Activated CD8-positive, alpha-beta T cell treated with anti-CD3 and anti-CD28 coated beads for 36 hours (primary cell): ENCODE data around the gene LILRA1. TPM values are rescaled to one million over a fixed set of nuclear protein-coding genes. Genes with fewer than 3 reads are reported as not detected.
"Not testable (repeated sequence)": the region's sequence is repeated elsewhere in the genome, so short reads cannot be mapped to it uniquely, and the experiment has no call there.

Experiments used
- ATAC-seq: fragments of 200-7000 bp; cut with Tn5 transposase; one replicate; pipeline ENCODE4 v1.10.0; 2021; ENCODE audit warnings: mild to moderate bottlenecking, moderate library complexity
- CTCF ChIA-PET: fragments of 350-600 bp; sonication (Branson Sonifier 250); formaldehyde crosslinking; loops from one replicate; lab custom pipeline; 2021; ENCODE audit warnings: antibody characterized with exemption; lab: Charles Lee
- POLR2A ChIA-PET: fragments of 350-600 bp; sonication (Branson Sonifier 250); formaldehyde crosslinking; loops from one replicate; lab custom pipeline; 2021; ENCODE audit warnings: antibody characterized with exemption; lab: Charles Lee
- DNase-seq: peaks from one replicate; pipeline ENCODE4 v3.0.0-alpha.2; 2020
- H3K27ac Mint-ChIP-seq: one replicate; pipeline ENCODE4 v1.8.0; 2021; ENCODE audit warnings: mild to moderate bottlenecking, mixed read lengths
- H3K27me3 Mint-ChIP-seq: one replicate; pipeline ENCODE4 v1.8.0; 2021; ENCODE audit warnings: mixed read lengths
- H3K36me3 Mint-ChIP-seq: one replicate; pipeline ENCODE4 v1.8.0; 2021; ENCODE audit warnings: low read depth, mixed read lengths
- H3K4me1 Mint-ChIP-seq: one replicate; pipeline ENCODE4 v1.8.0; 2021; ENCODE audit warnings: low read depth, mixed read lengths
- H3K4me3 Mint-ChIP-seq: one replicate; pipeline ENCODE4 v1.8.0; 2021; ENCODE audit warnings: mild to moderate bottlenecking, moderate library complexity, mixed read lengths
- H3K9me3 Mint-ChIP-seq: one replicate; pipeline ENCODE4 v1.8.0; 2021; ENCODE audit warnings: mixed read lengths
- intact Hi-C: fragments of 100-400 bp; cut with micrococcal nuclease; formaldehyde crosslinking; loops from one replicate; pipeline ENCODE4 v1.10.0; 2022
- total RNA-seq, 2 experiments: library from RNA; stranded (reverse); gene quantifications; one replicate each; pipeline ENCODE4 v1.2.3, GENCODE V29; 2021
- TF ChIP-seq, protein P1 (sequence below): fragments of 200-600 bp; IDR thresholded peaks from one replicate; pipeline ENCODE4 v1.8.0; 2022; ENCODE audit warnings: antibody characterized with exemption, mild to moderate bottlenecking

Gene LILRA1
- total RNA-seq, 2 experiments from 2014 or later, result not detected

DNA sequence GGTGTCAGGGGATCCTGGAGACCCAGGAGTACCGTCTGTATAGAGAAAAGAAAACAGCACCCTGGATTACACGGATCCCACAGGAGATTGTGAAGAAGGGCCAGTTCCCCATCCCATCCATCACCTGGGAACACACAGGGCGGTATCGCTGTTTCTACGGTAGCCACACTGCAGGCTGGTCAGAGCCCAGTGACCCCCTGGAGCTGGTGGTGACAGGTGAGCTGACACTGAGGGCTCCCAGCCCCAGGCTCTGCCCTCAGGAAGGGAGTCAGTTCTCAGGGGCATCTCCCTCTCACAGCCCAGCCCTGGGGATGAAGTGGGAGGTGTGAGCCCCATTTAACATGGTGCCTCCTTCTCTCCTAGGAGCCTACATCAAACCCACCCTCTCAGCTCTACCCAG, 1.3 kb downstream of the LILRA1 start:
- DNase-seq, result no peak
- intact Hi-C loops, result no loop called here
- no peak overlapping the region for H3K27ac Mint-ChIP-seq
- H3K4me1 Mint-ChIP-seq, result no peaks in the 10 kb centered on the region
- H3K4me3 Mint-ChIP-seq, result no peak overlapping the region
- peaks cover 10% of the 10 kb centered on the region for H3K27me3 Mint-ChIP-seq
- POLR2A ChIA-PET, result interaction anchor here (0.6 kb wide), 1 partner anchor 227 kb away, joined by 3 read pairs; no protein-coding TSS in a partner anchor
- H3K9me3 Mint-ChIP-seq, result peaks cover 1% of the 10 kb centered on the region
- CTCF ChIA-PET, result no interaction called here
- ATAC-seq, result no peak
- no peaks in the 10 kb centered on the region for H3K36me3 Mint-ChIP-seq
- TF ChIP-seq, protein P1, sequence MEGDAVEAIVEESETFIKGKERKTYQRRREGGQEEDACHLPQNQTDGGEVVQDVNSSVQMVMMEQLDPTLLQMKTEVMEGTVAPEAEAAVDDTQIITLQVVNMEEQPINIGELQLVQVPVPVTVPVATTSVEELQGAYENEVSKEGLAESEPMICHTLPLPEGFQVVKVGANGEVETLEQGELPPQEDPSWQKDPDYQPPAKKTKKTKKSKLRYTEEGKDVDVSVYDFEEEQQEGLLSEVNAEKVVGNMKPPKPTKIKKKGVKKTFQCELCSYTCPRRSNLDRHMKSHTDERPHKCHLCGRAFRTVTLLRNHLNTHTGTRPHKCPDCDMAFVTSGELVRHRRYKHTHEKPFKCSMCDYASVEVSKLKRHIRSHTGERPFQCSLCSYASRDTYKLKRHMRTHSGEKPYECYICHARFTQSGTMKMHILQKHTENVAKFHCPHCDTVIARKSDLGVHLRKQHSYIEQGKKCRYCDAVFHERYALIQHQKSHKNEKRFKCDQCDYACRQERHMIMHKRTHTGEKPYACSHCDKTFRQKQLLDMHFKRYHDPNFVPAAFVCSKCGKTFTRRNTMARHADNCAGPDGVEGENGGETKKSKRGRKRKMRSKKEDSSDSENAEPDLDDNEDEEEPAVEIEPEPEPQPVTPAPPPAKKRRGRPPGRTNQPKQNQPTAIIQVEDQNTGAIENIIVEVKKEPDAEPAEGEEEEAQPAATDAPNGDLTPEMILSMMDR, result no peak

DNA sequence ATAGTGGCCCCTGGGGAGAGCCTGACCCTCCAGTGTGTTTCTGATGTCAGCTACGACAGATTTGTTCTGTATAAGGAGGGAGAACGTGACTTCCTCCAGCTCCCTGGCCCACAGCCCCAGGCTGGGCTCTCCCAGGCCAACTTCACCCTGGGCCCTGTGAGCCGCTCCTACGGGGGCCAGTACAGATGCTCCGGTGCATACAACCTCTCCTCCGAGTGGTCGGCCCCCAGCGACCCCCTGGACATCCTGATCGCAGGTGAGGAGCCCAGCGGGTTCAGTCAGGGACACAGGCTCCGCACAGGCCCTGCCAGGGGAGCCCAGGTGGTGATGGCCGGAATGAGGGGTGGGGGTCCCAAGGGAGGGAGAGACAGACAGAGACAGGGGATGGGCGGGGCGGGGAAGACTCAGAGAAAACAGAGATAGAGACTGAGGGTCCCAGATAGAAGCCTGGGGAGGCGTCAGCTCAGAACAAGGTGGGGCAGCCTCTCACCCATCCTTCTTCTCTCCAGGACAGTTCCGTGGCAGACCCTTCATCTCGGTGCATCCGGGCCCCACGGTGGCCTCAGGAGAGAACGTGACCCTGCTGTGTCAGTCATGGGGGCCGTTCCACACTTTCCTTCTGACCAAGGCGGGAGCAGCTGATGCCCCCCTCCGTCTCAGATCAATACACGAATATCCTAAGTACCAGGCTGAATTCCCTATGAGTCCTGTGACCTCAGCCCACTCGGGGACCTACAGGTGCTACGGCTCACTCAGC, 2.4 kb downstream of the LILRA1 start:
- POLR2A ChIA-PET, CTCF ChIA-PET: not testable (repeated sequence)

DNA sequence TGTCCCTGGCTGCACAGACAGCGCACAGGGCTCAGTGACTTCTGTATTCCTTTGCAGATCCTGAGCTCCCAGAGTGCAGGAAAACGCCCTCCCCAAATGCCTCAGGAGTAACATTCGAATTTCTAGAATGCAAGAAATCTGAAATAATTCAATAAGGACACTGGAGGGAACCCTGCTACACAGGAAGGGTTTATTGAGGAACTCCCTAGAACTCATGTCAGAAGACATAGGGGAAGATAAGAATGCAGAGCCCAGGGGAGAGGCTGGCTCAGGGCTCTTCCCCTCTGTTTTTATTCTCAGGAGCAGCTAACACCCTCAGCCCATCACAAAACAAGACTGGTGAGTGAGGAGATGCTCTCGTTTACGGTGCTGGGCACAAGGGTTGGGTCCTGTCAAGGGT, 6.8 kb downstream of the LILRA1 start:
- ChIA-PET POLR2A (interaction anchor here (0.6 kb wide), 1 partner anchor 62 kb away, joined by 3 read pairs; the partner anchor contains the start of gene LILRB4), CTCF (no interaction called here)
- ATAC-seq (no peak), DNase-seq (no peak)
- H3K4me1 Mint-ChIP-seq, result no peaks in the 10 kb centered on the region
- H3K4me3 Mint-ChIP-seq, result no peak overlapping the region
- intact Hi-C loops, result no loop called here
- H3K27me3 Mint-ChIP-seq, result peaks cover 13% of the 10 kb centered on the region
- no peak overlapping the region for H3K27ac Mint-ChIP-seq
- TF ChIP-seq, protein P1, result no peak
- peaks cover 2% of the 10 kb centered on the region for H3K9me3 Mint-ChIP-seq
- H3K36me3 Mint-ChIP-seq, result no peaks in the 10 kb centered on the region

More for the DNA sequence above, 2.4 kb downstream of the LILRA1 start:
- intact Hi-C loops, ATAC-seq, H3K27me3 Mint-ChIP-seq, DNase-seq, H3K4me3 Mint-ChIP-seq, H3K4me1 Mint-ChIP-seq, H3K9me3 Mint-ChIP-seq, H3K36me3 Mint-ChIP-seq, H3K27ac Mint-ChIP-seq: not testable (repeated sequence)

DNA sequence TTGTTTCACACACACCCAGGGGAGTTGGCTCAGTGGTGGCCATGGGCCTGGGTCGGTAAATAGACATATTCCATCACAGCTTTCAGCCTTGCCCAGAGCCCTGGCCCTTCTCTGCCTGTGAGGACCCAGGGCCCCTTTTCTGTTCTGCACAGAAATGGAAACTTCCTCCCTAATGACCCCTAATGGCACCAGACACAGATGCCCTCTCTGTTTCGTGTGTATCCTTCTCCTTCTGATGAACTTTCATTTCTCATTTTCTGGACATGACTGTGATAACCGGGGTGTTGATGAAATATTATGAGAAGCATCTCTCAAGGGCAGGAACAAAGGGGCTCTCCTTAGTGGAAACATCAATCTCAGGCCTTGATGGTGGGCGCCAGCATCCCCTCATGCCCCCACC, 12.8 kb downstream of the LILRA1 start:
- Mint-ChIP-seq H3K4me1 (no peaks in the 10 kb centered on the region), H3K27me3 (peaks cover 24% of the 10 kb centered on the region), H3K27ac (no peak overlapping the region), H3K4me3 (no peak overlapping the region), H3K36me3 (no peaks in the 10 kb centered on the region), H3K9me3 (peaks cover 3% of the 10 kb centered on the region)
- TF ChIP-seq, protein P1, result no peak
- no peak for DNase-seq
- ChIA-PET POLR2A (no interaction called here), CTCF (interaction anchor here (1.4 kb wide), 1 partner anchor 12 kb away, joined by 3 read pairs; no protein-coding TSS in a partner anchor)
- no peak for ATAC-seq
- intact Hi-C loops, result no loop called here

DNA sequence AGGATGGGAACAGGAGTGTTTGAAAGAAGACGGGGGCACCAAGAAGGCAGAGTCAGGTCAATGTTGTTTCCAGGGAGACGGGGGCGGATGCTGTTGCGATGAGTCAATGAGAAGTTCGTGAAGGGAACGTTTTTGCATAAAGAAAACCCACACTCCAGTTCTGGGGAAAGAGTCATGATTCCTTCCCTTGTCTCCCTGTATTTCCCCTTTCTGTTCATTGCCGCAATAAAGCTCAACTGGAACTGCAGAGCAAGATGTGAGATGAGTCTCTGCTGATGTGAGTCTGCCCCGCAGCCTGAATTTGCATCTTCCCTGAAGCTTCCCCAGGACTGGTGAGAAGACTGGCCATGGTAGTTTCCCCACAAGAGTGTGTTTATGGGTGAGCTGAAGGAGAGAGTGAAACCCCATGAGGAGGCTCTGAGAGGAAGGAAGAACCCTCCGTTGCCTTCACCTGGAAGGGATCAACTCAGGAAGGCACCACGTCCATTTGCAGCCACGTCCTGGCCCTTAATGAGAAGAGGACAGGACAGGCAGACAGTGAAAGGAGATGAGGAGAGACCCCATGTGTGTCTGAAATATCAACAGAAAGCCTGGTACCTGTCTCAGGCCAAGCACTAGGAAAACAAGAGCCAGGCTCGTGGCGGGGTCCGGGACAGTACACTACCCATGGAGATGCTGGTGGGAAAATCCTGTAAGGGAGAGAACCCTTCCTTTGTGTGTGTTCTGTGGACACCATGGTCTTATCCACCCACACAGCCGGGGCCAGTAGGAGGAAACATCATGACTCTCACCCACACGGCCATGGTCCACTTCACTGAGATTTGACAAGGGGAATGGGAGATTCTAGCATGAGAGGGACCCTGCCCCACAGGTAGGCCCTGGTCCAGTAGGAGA, 13.7 kb downstream of the LILRA1 start:
- no peaks in the 10 kb centered on the region for H3K36me3 Mint-ChIP-seq
- intact Hi-C loops, result no loop called here
- POLR2A ChIA-PET, result no interaction called here
- H3K27ac Mint-ChIP-seq, result no peak overlapping the region
- peaks cover 3% of the 10 kb centered on the region for H3K9me3 Mint-ChIP-seq
- DNase-seq (no peak), ATAC-seq (no peak)
- peaks cover 27% of the 10 kb centered on the region for H3K27me3 Mint-ChIP-seq
- TF ChIP-seq, protein P1, result no peak
- CTCF ChIA-PET, result interaction anchor here (1.4 kb wide), 1 partner anchor 11 kb away, joined by 3 read pairs; no protein-coding TSS in a partner anchor
- no peak overlapping the region for H3K4me3 Mint-ChIP-seq
- no peaks in the 10 kb centered on the region for H3K4me1 Mint-ChIP-seq
